Esophagus mucosa (tissue), 1 donor: Measurements from ENCODE around the gene MAP4K2. TPM values are rescaled to one million over a fixed set of nuclear protein-coding genes. Genes with fewer than 3 reads are reported as not detected.

Source experiments
- ATAC-seq: fragments of 200-7000 bp; cut with Tn5 transposase; one replicate; pipeline ENCODE4 v1.9.1; 2020
- total RNA-seq: library from RNA; stranded (reverse); gene quantifications from one replicate; pipeline ENCODE4 v1.2.4, GENCODE V29; 2023
- donor health status: DM: yes; HTN: yes; CAD: no.

The MAP4K2 gene
- total RNA-seq, 1 donor from 2014 or later = 5.4 TPM

DNA sequence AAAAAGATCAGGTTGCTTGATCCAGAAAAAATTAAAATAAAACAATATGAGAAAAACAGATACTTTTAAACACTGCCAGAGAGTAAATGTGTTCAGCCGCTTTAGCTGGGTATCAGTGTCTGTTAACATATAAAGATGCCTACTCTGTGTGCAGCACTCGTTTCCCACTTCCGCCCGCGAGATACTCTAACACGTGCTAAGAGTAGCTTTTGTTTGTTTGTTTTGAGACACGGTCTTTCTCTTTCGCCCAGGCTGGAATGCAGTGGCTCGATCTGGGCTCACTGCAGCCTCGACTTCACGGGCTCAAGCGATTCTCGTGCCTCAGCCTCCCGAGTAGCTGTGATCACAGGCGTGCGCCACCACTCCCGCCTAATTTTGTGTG lies 7.9 kb upstream of the MAP4K2 start:
- no peak for ATAC-seq

DNA sequence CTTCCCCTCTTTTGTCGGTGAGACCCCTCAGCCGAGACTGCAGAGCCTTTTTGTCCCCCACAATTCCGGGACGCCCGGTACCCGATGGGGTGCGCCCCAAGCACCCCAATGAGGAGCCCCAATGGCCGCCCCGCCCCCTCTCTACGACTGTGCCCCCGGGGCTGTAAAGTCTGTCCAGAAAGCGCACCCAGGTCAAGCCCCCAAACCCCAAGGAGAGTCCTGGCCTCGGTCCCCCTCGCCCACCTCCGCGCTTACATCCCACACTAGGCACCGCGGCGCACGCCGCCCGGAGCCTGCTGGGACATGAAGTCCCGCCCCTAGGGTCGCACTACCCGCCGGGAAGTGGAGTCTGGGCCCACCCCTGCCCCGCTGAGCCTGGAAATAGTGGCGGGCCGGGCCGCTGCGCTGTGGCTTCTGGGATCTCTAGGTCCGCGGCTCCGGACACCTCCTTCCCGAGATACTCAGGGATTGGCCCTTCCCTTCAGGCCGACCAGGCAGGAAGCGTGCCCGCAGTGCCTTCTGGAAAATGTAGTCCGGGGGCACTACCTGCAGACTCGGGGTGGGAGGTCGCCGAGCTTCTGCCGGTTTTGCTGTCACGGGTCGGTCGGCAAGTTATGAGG lies 7.4 kb upstream of the MAP4K2 start, which contains the start of gene MEN1:
Gene MEN1 (minus strand): TSS at position 281 of the 620 bp plus-strand sequence. CDS start 442 bp downstream, outside the sequence.
- ATAC-seq = peak; percentile 94

DNA sequence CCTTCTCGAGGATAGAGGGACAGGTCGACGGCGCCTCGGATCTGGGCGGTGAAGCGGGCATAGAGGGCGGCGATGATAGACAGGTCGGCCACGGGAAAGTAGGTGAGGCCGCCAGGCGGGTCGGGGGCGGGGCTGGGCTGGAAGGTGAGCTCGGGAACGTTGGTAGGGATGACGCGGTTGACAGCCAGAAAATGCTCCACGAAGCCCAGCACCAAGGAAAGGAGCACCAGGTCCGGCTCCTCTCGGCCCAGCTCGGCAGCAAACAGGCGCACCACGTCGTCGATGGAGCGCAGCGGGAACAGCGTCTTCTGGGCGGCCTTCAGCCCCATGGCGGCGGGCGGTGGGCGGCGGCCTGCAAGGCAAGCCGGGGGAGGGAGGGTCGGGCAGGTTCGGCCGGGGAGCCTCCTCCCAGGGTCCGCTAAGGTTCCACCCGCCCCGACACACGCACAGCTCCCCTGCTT lies 6.8 kb upstream of the MAP4K2 start:
- ATAC-seq = peak; percentile 63

DNA sequence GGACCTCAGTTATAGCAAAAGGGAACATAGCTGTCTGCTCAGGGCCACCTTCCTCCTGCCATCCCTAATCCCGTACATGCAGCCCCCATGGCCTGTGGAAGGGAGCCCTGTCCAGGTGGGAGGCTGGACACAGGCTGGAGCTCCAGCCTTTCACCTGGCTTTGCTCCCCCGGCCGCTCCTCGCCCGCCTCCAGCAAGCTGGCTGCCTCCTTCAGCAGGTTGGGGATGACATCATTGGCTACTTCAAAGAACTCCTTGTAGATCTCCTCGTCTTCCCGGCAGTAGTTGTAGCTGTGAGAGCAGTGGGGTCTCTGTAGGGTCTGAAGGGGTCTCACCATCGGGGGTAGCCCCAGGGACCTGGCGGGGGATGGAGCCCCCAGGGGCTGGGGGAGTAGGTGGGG lies 2.5 kb upstream of the MAP4K2 start:
- ATAC-seq = no peak

DNA sequence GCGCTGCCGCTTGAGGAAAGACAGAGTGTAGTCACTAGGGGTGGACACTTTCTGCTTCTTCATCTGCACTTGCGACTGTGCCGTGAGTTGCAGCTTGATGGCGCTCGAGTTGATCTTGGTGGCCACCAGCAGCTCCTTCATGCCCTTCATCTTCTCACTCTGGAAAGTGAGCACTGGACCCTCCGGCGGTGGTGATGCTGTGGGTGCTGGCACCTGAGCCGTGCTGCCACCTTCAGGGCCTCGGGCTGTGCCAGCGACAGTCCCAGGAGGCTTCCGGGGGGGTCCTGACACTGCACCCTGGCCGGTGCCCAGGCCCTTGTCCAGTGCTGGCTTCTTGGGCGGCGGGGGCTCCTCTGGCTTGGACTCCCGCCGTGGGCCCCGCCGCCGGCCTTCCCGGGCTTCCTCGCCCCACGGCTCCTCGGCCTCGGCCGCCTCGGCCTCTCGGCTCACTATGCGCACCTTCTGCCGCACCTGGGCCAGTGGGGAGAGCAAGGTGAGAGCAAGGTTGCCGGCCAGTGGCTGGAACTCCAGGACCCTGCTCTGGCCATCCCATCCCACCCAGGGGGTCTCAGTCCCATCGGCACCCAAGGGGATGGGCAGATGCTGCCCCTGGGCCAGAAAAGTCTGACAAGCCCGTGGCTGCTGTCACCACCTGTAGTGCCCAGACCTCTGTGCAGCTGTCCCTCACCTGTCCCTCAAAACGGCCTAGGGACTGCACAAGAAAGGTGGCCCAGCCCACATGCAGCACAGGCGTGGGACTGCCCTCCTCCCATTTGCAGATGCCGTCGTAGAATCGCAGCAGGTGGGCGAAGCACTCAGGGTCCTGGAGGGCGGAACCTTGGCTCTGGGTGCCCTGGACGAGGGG lies 1.6 kb upstream of the MAP4K2 start:
- no peak for ATAC-seq

DNA sequence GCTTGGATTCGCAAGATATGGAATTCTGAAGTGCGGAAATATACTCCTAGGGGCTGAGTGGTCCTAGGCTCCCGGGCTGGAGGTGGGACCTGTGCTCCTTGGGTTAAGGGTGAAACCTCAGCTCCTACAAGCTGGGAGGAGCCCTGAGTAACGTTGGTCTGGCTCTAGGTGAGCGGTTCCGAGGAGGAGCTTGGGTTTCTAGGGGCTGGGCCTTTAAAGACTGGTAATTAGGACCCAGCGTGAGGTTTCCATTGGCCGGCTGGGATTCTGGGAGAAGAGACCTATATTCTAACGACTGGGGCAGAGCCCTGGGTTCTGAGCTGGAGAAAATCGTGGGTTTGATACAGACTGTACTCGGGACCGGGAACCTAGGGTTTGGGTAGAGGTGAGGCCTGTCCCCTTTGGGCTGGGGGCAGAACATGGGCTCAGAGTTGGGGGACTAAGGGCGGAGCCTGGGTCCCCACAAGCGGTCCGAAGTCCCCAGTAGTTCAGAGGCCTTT lies 882 bp upstream of the MAP4K2 start:
- ATAC-seq = peak; percentile 2

DNA sequence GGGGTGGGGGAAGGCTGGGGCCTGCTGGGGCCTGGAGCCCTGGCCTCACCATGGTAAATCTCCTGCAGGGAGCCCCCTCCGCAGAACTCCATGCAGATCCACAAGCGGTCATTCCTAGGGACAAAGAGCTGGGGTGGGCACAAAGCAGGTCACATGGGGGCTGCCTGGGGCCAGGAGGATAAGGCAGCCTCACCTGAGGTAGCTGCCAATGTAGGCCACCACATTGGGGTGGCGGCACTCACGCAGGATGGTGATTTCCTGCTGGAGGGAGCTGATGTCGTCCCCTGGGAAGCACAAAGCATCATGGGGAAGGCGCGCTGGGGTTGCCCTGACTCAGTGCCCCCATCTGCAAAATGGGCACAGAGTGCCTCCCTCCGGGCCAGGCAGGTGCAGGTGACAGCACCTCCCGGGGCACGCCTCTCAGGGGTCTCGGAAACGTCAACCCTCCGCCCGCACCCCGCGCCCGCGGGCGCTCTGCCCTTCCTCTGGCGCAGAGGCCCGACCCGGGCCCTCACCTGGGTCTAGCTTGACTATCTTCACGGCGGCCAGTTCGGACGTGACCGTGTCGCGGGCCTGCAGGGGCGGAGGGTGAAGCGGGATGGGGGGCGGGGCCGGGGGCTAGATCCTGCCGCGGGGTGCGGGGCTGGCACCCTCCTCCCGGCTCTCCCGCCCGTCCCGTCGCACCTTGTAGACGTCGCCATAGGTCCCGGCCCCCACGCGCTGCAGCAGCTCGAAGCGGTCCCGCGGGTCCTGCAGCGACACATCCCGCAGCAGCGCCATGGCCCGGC lies 450 bp downstream of the MAP4K2 start:
- peak; percentile 6 for ATAC-seq

DNA sequence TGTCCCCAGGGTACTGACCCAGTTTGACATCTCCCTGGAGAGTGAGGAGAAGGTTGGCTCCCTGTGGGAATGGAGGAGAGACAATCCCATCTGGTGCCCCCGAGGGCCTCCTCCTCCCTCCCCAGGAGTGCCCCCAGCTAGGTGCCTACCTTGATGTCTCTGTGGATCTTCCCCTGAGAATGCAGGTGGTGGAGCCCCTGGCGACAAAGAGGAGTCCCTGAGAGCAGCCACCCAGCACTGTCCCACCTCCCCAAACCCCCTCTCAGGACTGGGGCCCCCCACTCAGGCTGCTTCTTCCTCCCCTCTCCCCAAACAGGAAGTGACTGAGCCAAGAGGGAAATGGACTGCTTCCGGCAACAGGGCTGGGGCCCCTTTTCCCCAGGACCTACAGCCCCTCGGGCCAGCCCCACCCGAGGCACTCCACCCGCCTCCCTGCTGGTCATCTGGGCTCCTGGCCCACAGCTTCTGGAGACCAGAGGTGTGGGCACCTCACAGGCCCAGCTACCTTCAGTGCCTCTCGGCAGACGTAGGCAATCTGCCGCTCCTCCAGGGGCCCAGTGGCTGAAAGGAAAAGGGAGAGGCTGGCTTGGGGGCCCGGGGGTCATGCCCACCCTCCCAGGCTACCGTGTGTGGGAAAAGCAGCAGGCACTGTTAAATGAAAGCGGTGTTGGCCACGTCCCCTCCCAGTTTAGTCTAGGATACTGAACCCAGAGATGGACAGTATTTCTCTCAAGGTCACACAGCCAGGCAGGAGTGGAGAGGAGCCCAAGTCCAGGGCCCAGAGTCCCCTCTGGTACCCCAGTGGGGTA lies 1.2 kb downstream of the MAP4K2 start:
- no peak for ATAC-seq

DNA sequence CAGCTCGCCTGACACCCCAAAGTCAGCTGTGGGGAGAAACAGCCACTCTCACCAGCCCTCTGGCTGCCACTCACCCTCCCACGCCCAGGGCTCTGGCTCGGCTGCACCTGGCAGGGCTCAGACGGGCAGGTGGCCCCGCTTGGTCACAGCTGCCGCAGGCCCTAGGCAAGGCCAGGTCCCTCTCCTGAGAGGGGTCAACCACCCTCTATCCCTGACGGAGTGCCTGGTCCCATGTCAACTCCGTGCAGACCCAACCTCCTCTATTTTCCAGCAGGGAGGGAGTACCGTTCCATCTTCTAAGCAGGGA lies 1.9 kb downstream of the MAP4K2 start:
- ATAC-seq = no peak

DNA sequence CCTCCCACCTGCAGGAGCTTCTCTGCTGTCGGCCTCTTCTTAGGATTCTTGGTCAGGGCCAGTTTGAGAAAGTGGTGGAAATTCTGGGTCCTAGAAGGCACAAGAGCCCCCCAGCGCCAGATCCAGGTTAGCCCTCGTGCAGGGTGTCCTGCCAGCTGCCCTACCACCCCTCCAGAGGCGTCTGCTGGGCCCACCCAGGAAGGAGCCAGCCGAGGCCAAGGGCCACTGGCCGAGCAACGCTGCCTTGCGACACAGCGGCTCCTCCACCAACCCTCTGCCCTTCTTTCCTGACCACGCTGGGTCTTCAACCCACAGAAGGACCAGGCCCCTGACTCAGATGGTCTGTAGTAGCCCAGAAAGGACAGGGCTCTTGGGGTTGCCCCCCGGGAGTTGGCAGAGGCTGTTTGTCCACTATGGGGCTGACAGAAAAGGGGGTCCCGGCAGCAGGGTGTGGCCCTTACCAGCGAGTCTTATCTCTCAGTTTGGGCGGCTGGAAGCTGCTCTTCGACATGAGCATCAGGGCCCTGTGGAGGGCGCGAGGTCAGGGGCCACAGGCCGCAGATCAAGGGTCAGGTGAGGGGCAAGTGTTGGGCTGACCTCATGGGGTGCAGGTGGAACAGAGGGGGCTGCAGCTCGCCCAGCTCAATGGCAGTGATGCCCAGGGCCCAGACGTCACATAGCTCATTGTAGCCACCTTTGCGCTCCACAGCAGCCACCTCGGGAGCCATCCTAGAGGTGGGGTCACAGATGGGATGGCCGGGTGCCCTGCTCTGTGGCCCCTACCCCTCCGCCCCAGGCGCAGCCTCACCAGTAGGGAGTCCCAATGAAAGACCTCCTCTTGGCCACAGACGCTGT lies 2.5 kb downstream of the MAP4K2 start:
- ATAC-seq = no peak

DNA sequence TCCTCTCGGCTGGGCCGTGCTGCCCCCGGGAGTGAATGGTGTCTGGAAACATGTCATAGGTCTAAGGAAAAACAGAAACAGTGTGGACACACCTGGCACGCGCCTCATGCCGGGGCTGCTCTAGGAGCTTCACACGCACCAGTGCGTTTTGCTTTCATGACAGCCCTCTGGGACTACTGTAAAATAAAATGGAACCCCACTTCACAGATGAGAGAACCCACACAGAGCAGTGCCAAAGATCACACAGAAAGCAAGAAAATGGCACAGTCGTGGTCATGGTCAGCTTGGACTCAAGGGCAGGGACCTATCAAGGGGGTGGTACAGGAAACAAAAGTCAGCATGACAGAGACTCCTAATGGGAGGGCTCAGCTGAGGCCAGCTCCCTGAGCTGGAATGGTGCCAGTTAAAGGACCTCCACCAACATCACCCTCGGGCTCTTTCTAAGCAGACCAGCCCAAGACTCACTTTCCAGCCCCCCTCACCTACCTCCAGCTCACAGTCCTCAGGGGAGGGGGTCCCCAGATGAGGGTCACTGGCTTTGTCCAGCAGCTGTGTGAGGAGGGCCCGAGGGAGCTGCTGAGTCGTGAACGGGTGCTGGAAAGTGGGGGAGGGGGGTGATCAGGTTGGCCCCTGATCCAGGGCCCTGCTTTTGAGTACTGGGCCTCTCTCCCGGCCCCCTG lies 3.3 kb downstream of the MAP4K2 start:
- no peak for ATAC-seq

DNA sequence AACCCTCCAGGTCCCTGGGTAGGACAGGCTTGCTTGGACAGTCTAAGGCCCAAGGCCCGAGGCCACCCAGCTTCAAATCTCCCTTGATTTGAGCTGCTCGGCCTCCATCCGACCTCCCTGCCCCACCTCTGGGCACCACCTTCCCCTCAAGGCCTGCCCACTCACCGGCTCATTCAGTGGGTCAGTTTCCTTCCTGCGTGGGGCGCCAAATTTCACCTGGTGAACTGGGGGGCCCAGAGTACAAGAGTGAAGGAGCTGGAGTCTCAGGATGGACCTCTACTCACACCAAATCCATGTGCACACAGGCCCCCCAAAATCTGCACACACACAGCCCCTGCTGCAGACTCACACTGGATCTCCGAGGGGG lies 3.8 kb downstream of the MAP4K2 start:
- no peak for ATAC-seq

DNA sequence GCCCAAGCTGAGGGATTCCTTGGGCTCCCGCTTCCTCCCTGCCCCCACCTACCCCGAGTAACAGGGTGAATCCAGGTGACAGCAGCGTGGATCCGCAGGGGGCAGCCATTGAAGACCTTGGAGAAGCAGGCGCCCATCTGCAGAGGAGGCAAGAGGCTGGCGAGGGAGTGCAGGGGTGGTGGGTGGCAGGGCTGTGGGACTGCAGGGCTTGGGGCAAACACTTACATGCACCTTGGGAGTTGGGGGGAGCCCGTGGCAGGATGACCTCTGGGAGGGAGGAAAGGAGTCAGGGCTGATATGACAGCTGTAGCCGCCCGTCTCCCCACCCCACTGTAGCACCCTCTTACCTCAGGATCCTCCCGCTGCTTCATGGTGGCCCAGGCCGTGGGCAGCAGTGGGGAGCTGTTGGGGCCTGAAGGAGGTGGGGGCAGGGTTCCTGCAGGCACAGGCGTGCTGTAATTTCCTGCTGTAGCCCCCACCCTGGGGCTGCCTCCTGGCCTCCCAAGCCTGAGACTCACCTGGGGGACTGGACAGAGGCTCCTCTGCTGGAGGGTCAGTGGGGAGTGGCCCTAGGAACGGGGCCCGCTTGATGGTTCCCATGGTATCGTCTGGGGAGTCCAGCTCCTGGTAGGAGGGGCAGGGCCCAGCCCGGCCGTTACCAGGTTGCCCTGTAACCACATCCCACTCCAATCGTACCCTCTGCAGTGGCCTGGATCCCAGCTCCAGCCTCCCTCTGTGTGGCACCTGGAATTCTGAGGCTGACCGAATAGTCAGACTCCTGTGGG lies 6.1 kb downstream of the MAP4K2 start:
- ATAC-seq = no peak

DNA sequence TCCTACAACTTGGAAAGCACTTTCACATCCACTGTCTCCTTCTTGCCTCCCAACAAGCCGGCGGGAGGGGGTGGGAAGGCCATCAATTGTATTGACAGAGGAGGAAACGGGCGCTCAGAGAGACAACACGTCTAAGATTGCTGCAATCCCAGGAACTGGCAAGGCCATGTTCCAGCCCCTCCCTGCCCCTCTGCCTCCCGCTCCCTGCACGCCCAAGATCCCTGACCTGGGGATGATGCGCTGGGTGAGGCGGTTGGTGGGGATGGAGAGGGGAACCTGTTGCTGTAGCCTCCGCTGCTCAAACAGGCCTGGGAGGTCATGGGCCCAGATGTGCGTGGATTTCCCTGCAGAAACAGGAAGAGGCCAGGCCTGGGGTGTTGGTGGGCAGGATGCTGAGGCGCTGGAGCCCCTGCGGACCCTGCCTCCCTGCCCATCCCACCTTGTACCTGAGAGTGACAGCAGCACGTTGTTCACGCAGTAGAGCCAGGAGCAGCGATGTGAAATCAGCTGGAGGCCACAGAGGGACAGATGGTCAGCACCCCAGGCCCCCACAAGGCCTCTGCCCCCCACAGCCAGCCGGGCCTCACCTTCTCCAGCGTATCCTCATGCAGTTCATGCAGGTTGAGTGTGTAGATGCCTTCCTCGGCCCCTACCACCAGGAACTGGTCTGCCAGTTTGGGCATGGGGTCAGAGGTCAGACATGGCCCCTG lies 6.8 kb downstream of the MAP4K2 start:
- no peak for ATAC-seq

DNA sequence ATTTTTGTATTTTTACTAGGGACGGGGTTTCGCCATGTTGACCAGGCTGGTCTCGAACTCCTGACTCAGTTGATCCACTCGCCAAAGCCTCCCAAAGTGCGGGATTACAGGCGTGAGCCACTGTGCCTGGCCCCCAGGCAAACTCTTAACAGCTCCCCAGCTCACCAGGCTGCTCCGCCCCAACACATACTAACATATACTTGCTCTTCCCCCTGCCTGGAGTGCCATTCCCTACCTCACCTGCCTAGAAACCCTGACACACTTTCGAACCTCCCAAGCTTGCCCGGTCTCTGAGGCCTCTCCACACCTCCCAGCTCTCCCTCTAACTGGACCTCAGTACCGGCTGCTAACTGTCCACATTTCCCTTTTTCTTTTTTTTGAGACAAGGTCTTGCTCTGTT lies 8.5 kb downstream of the MAP4K2 start:
- ATAC-seq = no peak

DNA sequence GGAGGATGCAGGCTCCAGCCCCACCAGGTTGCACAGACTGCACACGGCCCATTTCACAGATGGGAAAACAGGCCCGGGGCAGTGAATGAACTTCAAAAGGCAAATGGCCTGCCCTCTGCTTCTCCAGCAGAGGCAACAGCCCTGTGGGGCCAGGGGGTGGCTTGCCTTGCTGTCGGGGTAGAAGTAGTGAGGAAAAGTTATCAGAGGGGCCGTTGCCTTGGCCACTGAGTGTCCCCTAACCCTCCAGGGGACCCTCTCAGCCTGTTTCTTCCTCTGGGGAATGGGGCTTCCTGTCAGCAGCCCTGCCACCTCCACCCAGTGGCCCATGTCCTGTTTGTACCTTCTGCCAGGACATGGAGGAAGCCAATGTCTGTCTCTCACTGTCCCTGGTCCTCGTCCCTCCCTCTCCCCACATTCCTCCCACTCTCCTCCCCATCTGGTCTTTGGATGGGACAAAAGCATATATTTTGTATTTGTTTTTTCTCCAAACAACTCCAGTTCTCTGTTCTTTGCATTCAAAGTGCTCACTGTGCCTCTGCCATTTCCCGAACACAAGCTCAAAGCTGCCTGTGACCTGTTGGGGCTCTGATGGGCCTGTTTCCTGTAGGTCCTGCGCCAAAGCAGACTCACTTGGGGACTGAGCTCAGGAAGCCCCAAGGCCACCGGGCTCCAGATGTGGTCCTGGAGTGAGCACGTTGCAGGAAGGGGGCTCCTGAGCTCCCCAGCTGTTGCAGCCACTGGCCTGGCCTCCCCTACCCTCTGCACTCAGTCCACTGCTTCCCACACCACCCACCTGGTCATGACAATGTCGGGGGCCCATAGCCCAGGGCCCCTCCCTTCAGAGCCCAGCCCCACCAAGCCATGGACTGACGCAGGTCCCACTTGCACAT lies 9.5 kb downstream of the MAP4K2 start:
- peak; percentile 9 for ATAC-seq

DNA sequence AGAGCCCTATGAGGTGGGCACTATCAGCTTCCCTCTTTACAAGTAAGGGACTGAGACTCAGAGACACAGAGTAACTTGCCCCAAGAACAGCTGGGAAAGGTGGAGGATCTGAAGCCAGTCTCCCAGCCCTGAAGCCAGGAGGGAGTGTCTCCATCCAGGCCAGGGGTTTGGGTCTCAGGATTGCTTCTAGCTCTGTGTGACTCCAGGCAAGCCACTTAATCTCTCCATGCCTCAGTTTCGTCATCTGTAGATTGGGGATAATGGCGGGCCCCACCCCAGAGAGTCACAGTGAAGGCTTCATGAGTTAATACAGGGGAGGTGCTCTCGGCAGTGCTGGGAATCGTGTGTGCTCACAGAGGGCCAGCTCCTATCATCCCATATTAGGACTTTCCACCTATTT lies 10.5 kb downstream of the MAP4K2 start:
- no peak for ATAC-seq

DNA sequence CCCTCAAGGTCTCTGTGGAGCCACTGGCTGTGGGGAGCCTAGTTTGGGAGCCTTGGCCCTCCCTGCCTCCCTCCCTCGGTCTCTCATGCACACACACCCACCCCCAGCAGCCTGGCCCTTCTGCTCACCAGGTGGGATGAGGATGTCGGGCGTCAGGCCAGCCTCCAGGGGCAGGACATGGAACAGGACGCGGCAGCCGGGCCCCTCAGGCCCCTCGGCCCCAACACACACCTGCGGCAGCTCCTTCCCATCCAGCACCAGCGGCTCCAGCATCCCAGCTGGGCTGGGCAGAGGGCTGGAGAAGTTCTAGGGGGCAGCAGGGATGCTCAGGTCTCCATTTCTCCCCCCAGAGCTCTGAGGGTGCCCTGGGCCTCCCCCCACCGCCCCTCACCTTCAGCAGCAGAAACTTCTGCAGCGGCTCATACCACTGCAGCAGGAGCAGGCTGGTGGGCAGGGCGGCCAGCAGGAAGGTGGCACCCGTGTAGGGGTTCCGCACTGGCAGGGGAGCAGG lies 11.2 kb downstream of the MAP4K2 start:
- no peak for ATAC-seq
